ENCODE measurements around the gene KHDC4.

The KHDC4 gene

DNA sequence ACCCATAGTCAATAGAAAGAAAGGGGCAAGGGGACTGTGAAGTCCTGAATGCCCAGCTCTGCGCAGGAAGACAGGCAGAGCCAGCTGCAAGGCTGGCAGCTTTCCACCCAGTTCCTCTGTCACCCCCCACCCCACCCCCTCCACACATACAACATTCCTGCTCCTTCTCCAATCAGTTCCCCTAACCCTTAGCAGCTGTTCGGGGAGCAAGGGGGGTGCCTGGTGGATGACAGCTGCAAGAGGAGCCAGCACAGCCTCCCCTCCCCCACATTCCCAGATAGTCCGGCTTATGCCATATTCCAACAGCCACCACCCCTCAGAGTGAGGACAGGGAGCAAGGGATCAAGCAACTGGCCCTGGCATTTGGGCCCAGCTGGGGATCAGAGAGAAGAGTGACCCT lies 34.5 kb upstream of the KHDC4 start:
- DNase-seq: no peak

DNA sequence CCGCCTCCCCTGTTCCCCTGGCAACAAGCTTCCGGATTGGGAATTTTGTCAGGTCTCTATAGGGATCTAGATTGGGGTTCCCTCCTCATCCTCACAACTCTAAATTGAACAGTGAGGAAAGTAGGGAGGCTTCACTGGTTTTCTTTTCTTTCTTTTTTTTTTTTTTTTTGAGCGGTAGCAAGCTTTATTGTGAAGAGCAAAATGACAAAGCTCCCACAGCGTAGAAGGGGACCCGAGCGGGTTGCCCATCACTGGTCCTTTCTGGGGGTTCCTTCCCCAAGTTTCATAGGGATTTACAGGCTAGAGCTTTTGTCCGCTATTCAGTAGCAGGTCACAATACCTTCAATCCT lies 33.8 kb upstream of the KHDC4 start:
- DNase-seq: no peak

DNA sequence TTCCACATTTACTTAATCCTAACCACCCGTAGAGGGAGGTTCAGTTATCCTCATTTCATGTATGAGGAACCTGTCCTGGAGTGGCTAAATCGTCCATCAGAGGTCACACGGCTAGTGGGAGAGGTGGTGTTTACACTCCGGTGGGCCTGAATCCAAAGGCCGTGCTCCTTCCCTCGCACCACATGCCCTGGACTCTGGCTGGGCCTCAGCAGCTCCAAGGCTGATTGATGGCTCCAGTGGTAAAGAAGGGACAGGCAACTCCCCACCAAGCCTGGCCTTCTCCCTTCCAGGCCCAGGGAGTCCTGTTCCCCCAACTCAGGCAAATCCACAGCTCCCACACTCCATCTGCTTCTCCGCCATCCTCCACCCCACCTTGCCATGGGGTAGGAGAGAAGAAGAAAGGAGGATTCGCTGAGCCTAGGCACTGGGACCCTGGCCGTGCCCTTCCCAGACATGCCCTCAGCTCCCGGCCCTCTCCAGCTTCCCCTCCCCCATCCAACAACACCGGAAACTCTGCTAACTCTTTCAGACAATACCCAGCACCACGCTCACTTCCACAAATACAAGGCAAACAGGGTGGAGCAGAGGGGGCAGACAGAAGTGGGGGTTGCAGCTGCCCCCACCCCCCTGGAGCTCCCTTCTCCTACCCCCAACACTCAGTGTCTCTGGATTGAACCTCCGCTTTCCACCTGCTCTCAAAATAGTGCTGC lies 33.3 kb upstream of the KHDC4 start:
- DNase-seq: no peak

DNA sequence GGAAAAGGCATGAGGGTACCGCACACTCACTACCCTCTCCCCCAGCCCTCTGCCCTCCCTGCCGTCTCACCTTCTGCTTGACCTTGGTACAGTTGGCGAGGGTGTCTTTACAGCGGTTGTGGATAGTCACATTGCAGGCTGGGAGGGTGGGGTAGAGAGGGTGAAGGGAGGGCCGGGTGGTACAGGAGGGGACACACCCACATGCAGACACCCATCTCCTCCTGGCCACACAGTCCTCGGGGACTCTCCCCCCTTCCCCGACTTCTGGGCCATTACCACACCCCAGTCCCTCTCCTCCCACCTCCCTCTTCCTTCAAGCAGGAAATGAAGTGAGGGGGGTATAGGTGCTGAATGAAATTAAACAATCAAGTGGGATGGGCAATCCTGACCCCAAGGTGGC lies 32.5 kb upstream of the KHDC4 start:
- no peak for DNase-seq

DNA sequence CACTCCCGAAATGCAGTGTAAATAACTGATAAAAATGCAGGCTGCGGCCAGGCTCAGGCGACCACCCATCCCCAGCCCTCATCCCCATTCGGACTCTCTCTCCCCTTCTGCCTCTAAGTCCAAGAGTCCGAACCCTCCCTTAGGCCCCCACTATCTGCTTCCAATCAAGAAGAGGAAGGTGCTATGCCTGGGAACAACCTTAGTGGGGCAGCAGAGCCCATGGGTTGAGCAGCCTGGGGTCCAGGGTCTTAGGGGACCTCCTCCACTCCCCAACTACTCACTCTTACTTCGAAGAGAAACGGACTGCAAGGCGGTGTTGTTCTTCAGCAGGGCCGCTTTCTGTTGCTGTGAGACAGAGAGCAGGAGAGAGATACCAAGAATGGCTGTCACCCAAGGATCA lies 31.9 kb upstream of the KHDC4 start:
- DNase-seq: no peak

DNA sequence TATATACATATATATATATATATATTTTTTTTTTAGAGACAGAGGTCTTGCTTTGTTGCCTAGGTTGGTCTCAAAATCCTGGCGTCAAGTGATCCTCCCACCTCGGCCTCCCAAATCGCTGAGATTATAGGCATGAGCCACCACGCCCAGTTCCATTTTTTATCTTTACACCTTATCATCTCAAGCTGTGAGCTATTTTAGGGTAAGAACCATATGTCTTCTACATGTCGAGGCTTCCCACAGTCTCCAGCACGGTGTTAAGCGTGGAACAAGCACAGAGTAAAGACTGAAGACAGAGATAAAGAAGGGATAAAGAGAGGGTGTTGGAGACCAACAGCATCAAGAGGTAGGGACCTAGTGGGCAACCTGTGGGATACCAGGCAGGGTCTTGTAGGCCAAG lies 30.0 kb upstream of the KHDC4 start:
- no peak for DNase-seq

DNA sequence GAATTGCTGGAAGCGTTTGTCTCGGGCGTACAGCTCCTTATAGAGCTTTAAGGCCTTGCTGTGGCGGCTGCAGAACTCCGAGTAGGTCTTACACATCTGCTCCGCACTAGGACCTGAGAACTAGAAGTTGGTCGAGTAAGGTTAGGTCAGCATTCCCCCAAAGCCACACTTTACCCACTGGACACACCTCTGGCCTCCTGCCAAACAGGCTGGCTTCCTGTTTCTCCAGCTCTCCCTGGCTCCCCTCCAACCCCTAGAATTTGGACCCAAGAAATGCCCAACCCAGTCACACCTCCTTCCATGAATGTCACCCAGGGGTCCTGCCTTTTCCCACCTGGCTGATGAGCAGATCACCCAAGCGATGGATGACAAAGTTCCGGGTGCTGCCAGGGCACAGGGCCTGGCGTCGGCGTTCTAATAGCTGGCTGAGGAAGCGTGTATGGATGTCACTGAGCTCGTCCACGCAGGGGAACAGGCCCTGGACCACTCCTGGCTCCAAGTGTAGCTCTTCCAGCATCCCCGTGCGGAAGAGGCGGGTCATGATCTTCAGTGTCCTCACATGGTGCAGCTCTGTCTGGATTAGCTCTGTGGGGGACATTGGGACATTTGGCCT lies 28.5 kb upstream of the KHDC4 start:
- DNase-seq: no peak

DNA sequence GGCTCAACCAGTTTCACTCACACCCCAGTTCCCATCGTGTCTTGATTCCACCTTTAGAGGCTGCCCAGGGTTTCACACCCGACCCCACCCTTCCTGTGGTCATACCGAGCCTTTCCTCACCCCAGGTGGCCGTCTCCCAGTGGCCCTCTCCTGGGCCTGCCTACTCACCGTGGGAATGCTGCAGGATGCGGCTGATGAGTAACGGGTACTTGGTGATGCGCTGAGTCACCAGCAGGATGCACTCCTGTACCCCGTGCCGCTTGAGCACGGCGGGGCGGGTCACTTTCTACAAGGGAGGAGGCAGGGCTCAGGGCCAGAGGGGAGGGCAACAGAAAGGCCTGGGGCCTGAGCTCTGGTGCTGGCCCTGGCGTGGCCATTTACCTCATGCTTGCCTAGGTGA lies 27.7 kb upstream of the KHDC4 start:
- no peak for DNase-seq

DNA sequence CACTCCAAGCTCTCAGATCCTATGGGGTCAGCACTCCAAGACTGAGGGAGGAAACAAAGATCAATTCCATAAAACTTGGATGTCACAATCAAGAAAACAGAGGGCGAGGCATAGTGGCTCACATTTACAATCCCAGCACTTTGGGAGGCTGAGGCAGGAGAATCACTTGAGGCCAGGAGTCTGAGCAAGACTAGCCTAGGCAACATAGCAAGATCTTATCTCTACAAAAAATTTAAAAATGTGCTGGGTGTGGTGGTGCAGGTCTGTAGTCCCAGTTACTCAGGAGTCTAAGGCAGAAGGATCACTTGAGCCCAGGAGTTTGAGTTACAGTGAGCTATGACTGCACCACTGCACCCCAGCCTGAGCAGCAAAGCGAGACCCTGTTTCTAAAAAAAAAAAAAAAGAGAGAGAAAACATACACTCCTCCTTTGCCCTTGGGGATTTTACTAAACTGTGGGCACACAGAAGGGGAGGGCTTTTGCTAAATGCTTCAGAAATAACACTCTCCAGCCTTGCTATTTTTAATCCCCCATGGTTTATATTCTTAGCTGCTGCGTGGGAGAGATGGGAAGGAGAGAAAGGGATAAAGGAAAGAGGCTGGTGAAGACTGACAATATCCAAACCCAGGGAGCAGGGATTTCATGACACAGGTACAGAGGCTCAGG lies 26.0 kb upstream of the KHDC4 start:
- DNase-seq: no peak

DNA sequence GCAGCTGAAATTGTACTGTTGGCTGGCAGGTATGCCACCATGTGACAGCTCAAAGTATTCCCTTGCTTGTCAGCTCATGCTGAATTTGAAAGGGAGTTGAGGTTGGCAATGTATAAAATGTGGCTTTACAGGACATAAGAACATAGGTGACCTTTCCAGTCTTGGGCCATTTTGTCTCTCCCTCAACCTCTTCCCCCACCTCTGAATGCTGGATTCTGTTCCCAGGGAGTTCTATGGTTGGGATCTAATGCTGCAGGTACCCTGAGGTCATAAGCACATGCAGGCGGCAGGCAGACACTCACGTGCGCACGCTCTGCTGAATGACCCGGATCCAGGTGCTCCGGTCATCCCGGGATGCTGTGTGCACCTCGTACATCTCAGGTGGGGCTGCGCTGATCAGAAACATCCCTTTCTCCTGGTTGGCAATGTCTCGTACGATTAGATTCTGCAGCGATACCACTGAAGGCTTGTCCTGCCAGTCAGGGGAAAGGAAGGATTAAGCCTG lies 23.2 kb upstream of the KHDC4 start:
- DNase-seq: no peak

DNA sequence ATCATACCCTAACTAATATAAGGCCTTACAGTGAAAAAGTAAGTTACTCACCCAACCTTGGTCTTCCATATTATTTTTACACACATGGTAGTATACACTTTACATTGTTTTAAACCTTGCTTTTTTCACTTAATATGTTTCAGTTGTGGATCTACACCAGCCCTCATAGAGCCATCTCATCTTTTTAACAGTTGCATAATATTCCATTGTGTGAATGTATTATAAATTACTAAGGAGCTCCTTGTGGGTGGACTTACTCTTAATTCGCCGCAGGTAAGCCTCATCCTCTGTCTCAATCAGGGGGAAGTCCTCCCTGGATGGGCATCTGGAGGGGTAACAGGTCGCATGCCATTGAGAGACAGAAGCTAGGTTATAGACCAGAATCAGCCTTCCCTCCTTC lies 20.4 kb upstream of the KHDC4 start:
- no peak for DNase-seq

DNA sequence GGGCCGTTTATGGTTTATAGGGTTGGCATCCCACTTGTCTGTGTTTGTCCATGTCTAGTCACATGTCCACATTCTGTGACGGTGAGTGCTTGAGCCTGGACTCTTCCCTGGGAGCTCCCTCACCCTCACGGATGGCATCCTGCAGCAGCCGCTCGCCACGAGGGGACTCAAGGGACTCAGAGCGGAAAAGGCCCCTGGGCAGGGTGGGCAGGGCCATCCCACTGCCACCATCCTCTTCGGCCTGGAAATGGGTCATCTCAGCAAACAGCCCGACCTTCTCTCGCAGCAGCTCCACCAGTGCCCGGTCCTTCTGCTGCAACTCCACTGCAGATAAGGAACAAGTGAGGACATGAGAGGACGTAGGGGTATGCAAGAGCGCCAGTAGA lies 18.3 kb upstream of the KHDC4 start:
- DNase-seq: no peak

DNA sequence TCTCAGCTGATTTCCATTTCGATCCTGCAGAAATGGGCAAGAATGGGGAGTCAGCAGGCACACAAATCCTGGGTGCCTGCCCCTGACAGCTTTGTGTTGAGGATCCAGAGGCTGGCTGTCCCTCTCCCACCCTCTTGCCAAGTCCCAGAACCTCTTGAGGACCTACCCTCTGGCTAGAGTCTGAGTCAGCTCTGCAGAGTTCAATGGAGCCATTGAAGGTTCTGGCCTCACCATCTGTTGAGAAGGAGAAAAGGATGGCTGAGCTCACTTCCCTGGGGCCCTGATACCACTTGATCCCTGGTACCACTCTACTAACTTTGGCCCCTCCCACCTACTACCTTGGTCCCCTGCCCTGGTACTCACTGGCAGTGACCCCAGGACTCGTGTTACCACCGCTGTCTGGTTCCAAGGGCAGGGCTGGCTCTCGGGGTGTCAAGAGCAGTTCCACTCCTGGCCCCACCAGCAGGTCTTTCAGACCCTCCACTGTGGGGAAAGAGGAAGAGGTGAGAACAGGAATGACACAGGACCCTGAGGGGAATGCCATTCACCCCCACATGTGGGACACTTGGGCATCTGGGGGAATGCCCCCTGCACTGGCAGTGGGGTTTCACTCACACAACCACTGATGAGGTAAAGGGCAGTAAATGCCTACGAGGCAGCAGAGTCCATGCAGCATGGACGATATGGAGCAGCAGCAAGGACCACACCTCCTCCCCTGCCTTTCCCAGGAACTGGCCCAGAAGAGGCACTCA lies 17.7 kb upstream of the KHDC4 start:
- DNase-seq: no peak

DNA sequence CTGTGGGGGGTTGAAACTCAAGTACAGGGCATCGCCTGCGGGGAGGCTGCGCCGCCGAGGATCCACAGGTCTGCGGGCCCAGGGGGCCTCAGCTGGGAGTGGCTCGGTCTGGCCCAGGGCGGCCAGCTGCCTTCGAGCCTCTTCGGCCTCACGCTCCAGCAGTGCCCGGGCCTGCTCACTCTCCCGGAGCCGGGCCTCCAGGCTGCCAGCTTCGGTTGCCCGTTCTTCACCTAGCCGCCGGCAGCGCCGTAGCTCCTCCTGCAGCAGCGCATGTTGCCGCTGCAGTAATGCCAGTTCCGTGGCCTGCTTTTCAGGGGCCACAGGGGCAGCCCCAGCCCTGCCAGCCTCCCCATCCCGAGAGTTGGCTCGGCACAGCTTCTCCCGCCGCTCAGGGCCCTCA lies 16.6 kb upstream of the KHDC4 start:
- DNase-seq: no peak

DNA sequence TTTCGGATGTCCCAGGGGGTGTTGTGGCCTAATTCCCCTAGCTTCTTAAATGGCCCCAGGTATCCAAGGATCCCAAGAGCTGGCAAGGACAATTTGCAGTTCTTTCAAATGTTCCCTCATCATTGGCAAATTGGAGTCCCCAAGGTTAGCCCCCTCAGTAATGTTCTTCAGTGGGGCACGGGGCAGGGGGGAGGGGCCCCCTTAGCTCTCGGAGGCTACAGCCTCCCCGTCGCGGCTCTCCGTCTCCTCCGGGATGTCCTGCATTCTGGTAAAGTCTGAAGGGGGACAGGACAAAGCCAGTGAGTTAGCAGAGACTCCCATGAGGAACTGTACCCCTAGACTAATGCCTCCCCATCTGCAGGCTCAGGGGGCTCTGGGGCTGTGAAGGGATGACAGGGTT lies 13.5 kb upstream of the KHDC4 start:
- no peak for DNase-seq

DNA sequence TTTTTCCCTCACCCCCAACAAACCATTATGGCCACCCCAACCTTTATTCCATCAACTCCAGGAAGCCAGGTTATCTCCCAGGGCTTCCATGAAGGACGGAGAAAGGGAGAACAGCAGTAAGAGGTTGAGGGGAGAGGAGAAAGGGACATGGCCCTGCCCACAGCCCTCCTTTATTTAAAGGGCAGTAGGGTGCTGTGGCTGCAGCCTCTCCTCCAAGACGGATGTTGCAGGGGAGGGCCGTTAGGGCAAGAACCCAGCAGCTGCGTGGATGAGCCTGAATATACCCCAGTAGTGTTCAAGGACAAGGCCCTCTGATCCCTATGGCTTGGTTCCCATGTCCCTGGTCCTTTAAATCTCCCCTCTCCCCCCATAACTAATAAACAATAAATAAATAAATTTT lies 13.1 kb upstream of the KHDC4 start:
- DNase-seq: no peak

DNA sequence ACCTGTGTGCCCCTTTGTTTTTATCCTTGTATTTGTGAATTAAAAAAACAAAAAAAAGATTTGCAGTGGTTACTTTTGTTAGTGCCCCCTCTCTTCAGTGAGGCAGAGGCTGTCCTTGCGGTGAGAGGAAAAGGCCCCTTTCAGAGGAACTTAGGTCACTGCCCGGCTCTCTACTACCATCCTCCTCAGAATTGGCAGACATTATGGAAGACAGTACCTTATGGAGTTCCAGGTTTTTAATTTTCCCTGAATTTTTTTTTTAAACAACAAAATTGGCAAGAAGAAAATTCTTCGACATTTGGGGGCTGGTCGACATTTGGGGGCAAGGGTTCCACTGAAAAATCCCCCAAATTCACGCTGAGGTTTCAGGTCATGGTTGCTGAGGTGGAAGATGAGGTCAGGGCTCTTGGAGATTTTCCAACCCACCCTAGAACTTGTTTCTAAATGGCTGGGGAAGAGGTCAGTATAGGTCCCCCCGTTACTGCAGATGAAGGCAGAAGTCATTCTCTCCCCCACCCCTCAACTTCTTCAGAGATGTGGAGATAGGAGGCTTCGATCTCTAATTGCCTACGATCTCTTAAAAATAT lies 12.5 kb upstream of the KHDC4 start:
- DNase-seq: no peak

DNA sequence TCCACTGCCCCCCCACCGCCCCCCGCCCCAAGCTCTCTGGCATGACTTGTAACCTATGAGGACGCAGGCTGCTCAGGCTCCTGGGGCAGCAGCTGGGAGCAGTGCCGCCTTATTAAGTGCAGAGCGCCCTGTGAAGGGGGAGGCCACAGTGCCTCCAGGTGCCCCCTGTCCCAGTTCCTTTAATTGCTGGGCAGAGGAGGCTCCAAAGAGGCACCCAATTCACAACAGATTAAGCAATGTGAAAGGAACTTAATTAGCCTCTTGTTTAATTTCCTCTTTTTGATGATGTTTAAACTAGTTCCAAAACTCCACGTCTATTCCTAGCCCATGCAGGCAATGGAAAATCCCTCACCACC lies 10.2 kb upstream of the KHDC4 start:
- DNase-seq: no peak

DNA sequence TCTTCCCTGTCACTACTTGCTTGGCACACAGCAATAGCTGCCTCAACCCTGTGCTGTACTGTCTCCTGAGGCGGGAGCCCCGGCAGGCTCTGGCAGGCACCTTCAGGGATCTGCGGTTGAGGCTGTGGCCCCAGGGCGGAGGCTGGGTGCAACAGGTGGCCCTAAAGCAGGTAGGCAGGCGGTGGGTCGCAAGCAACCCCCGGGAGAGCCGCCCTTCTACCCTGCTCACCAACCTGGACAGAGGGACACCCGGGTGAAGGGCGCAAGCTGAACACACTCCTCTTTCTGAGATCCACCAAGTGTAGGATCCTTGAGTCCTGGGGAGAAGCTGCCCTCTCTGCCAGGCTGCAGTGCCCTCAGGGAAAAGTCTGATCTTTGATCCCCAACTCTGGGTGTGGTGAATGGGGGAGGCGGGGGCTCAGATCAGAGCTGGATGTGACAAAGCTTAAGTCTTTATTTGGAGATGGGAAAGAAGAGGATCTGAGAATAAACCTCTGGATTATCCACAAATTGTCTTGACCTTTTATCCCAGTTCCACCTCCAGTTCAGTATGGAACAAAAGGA lies 8.4 kb upstream of the KHDC4 start:
- DNase-seq: no peak

DNA sequence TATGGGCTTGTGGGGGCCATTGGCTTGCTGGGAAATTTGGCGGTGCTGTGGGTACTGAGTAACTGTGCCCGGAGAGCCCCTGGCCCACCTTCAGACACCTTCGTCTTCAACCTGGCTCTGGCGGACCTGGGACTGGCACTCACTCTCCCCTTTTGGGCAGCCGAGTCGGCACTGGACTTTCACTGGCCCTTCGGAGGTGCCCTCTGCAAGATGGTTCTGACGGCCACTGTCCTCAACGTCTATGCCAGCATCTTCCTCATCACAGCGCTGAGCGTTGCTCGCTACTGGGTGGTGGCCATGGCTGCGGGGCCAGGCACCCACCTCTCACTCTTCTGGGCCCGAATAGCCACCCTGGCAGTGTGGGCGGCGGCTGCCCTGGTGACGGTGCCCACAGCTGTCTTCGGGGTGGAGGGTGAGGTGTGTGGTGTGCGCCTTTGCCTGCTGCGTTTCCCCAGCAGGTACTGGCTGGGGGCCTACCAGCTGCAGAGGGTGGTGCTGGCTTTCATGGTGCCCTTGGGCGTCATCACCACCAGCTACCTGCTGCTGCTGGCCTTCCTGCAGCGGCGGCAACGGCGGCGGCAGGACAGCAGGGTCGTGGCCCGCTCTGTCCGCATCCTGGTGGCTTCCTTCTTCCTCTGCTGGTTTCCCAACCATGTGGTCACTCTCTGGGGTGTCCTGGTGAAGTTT lies 7.8 kb upstream of the KHDC4 start:
- no peak for DNase-seq

DNA sequence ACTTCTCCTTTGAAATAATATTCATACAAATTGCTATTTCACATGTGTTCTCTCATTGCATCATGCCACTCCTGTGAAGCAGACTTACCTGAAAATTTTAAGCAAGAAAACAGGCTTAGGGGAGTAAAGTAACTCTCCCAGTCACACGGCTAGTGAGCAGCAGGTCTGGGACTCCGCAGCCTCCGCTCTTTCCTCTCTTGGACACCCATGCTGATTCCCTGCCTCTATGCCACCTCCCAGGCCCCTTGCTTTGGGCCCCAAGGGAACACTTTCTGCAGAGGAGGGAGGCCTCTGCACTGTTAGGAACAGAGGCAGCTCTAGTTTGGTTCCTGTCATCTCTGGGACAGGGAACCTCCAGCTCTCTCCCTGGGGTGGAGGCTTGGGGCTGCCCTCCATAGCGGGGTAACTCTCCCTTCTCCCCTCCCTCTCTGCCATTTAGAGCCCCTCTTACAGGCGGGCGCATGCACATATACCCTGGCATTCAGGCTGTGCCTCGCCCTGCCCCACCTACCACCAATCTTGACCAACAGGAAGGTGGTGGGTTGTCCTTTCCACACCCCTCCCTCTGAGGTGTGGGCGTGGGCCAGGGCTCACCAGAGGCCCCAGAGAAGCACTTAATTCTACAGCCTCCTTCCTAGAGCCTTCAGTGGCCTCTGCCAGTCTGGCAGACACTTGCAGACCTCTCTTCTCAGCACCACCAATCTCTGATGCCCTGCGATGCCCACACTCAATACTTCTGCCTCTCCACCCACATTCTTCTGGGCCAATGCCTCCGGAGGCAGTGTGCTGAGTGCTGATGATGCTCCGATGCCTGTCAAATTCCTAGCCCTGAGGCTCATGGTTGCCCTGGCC lies 7.0 kb upstream of the KHDC4 start, which contains the start of gene RXFP4:
Gene RXFP4, plus strand, starts transcription at position 646 of the 852 bp plus-strand sequence. Its CDS starts 72 bp downstream, at position 718.
- DNase-seq: no peak

Measured in activated naive CD4-positive, alpha-beta T cell treated with anti-CD3 and anti-CD28 coated beads, Interleukin-2, amount 50 U/mL, for 16 hours (primary cell).